HepG2 (cell line): ENCODE data around the gene LRRC45. TPM values are rescaled to one million over a fixed set of nuclear protein-coding genes. Genes with fewer than 3 reads are reported as not detected.

Experiments
- HOXA7 ChIP-seq: sonication (generic); formaldehyde crosslinking; IDR thresholded peaks from 2 replicates; pipeline ENCODE4 v1.8.1; 2022; ENCODE audit warnings: mild to moderate bottlenecking, missing genetic modification reagents, moderate library complexity
- KDM6A ChIP-seq: IDR thresholded peaks from 2 replicates; pipeline ENCODE4 v1.6.1; 2016; ENCODE audit warnings: low read depth
- MAFG ChIP-seq: sonication (generic); formaldehyde crosslinking; IDR thresholded peaks from 2 replicates; pipeline ENCODE4 v1.5.1; 2020; ENCODE audit warnings: mild to moderate bottlenecking, missing genetic modification reagents
- NFE2L1 ChIP-seq: sonication (generic); formaldehyde crosslinking; IDR thresholded peaks from 2 replicates; pipeline ENCODE4 v1.4.0; 2020; ENCODE audit warnings: missing genetic modification reagents, mild to moderate bottlenecking, borderline replicate concordance
- RBFOX2 ChIP-seq: fragments of 200-400 bp; formaldehyde crosslinking; IDR thresholded peaks from 2 replicates; pipeline ENCODE4 v1.6.1; 2017; ENCODE audit warnings: low read depth, mild to moderate bottlenecking, low read length
- RBM22 ChIP-seq: fragments of 200-400 bp; formaldehyde crosslinking; optimal IDR thresholded peaks from 2 replicates; pipeline ENCODE3; 2017; ENCODE audit warnings: mild to moderate bottlenecking, low read length, moderate library complexity
- SIN3B ChIP-seq: fragments of 150-350 bp; IDR thresholded peaks from 2 replicates; pipeline ENCODE4 v1.6.1; 2014; ENCODE audit warnings: low read length
- SIX1 ChIP-seq: sonication (generic); formaldehyde crosslinking; IDR thresholded peaks from 2 replicates; pipeline ENCODE4 v1.4.0; 2020; ENCODE audit warnings: missing genetic modification reagents, borderline replicate concordance
- SIX4 ChIP-seq: sonication (generic); formaldehyde crosslinking; IDR thresholded peaks from 2 replicates; pipeline ENCODE4 v1.4.0; 2020; ENCODE audit warnings: missing genetic modification reagents
- TCF12 ChIP-seq, 2 experiments: fragments of 450-650 bp in 1 of 2; sonication (generic) in 1 of 2; formaldehyde crosslinking in 1 of 2; IDR thresholded peaks; 2 replicates each; pipeline versions ENCODE4 v1.6.1 to v1.8.0; 2017 to 2022; ENCODE audit warnings: antibody characterized with exemption in 1 of 2, mild to moderate bottlenecking in 1 of 2, missing genetic modification reagents in 1 of 2, moderate library complexity in 1 of 2
- TMF1 ChIP-seq: sonication (generic); formaldehyde crosslinking; IDR thresholded peaks from 2 replicates; pipeline ENCODE4 v1.8.1; 2022; ENCODE audit warnings: low read depth, missing genetic modification reagents
- ZFP1 ChIP-seq: IDR thresholded peaks from 2 replicates; pipeline ENCODE4 v1.6.1; 2016
- ZNF230 ChIP-seq: sonication (generic); formaldehyde crosslinking; IDR thresholded peaks from 2 replicates; pipeline ENCODE4 v1.4.0; 2020; ENCODE audit warnings: mild to moderate bottlenecking, missing genetic modification reagents
- ZNF235 ChIP-seq: sonication (generic); formaldehyde crosslinking; IDR thresholded peaks from 2 replicates; pipeline ENCODE4 v1.8.1; 2023; ENCODE audit warnings: mild to moderate bottlenecking, missing genetic modification reagents, borderline replicate concordance
- ZNF577 ChIP-seq: sonication (generic); formaldehyde crosslinking; IDR thresholded peaks from 2 replicates; pipeline ENCODE4 v1.4.0; 2020; ENCODE audit warnings: mild to moderate bottlenecking, low read depth, missing genetic modification reagents, borderline replicate concordance
- ZNF607 ChIP-seq: sonication (generic); formaldehyde crosslinking; IDR thresholded peaks from 2 replicates; pipeline ENCODE4 v1.5.1; 2020; ENCODE audit warnings: missing genetic modification reagents, mild to moderate bottlenecking, borderline replicate concordance
- ZNF775 ChIP-seq: sonication (generic); formaldehyde crosslinking; IDR thresholded peaks from 2 replicates; pipeline ENCODE4 v1.4.0; 2020; ENCODE audit warnings: missing genetic modification reagents, mild to moderate bottlenecking, moderate library complexity, borderline replicate concordance
- ZNF83 ChIP-seq: sonication (generic); formaldehyde crosslinking; IDR thresholded peaks from 2 replicates; pipeline ENCODE4 v1.4.0; 2020; ENCODE audit warnings: missing genetic modification reagents, mild to moderate bottlenecking, borderline replicate concordance
- ZNF891 ChIP-seq: sonication (generic); formaldehyde crosslinking; IDR thresholded peaks from 2 replicates; pipeline ENCODE4 v1.5.0; 2020; ENCODE audit warnings: mild to moderate bottlenecking, missing genetic modification reagents
- polyA plus RNA-seq, 8 experiments: library from polyadenylated mRNA; depleted of rRNA in 3 of 8; stranded (reverse) in 7 of 8; unstranded in 1 of 8; fragments of >200 nt; fragmentation: Illumina TruSeq in 4 of 8; extraction: Trizol in 4 of 8; gene quantifications; 2 replicates each; pipeline versions ENCODE4 v1.2.1 to v1.2.3, GENCODE V29; 2011 to 2016; ENCODE audit warnings: low read depth in 4 of 8, missing spikeins in 1 of 8, mixed read lengths in 1 of 8; ENCODE audit not compliant: insufficient read depth in 1 of 8
- total RNA-seq, 5 experiments: library from RNA; depleted of rRNA; stranded (reverse); fragments of >200 nt; fragmentation: Illumina TruSeq; extraction: Trizol; gene quantifications; 2 replicates each; pipeline ENCODE4 v1.2.3, GENCODE V29; 2016; ENCODE audit warnings: low read depth in 1 of 5
- TF ChIP-seq, protein P1 (sequence below), 2 experiments: IDR thresholded peaks; 2 replicates each; pipeline ENCODE4 v1.6.1; 2011 to 2012; ENCODE audit warnings: low read length in 2 of 2, borderline replicate concordance in 1 of 2, low read depth in 1 of 2, mild to moderate bottlenecking in 1 of 2, moderate library complexity in 1 of 2
- TF ChIP-seq, protein P2 (sequence below): sonication (generic); formaldehyde crosslinking; IDR thresholded peaks from 2 replicates; pipeline ENCODE4 v1.5.1; 2020; ENCODE audit warnings: mild to moderate bottlenecking, missing genetic modification reagents, borderline replicate concordance

LRRC45 gene
- total and polyA plus RNA-seq, 2 of the 13 experiments (the other 11 are each of a cell fraction or from before 2014, with no cell fraction given): 11.6 to 48.1 TPM

DNA sequence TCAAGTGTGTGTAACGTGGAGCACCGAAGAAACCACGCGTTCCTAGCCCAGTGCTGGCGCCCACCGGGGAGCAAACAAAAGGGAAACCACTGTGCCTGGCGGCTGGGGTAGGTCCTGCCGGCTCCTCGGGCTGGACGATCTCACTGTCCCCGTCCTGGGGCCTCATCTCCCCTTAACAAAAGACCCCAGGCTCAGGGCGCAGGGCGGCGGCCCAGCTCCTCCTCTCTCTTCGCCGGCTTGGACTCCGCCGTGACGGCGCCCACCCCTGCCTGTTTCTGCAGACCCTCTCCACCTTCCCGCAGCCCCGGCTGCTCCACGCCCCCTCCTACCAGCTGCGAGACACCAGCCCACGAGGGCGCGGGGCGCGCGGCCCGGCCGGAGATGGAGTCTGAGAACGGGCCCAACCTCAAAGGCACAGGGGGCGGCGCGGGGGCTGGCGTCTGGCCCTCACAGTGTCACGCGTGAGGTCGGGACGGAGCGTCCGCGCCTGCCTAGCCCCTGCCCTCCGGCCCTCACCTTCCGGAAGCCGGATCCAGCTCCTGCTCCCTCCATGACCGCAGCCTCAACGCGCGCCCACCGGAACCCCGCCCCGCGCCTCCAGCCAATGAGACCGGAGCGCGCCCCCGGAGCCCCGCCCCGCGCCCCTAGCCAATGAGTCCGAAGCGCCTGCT is 660 bp upstream of the LRRC45 start, which contains the start of gene CENPX (continued):
- TF ChIP-seq, protein P1, sequence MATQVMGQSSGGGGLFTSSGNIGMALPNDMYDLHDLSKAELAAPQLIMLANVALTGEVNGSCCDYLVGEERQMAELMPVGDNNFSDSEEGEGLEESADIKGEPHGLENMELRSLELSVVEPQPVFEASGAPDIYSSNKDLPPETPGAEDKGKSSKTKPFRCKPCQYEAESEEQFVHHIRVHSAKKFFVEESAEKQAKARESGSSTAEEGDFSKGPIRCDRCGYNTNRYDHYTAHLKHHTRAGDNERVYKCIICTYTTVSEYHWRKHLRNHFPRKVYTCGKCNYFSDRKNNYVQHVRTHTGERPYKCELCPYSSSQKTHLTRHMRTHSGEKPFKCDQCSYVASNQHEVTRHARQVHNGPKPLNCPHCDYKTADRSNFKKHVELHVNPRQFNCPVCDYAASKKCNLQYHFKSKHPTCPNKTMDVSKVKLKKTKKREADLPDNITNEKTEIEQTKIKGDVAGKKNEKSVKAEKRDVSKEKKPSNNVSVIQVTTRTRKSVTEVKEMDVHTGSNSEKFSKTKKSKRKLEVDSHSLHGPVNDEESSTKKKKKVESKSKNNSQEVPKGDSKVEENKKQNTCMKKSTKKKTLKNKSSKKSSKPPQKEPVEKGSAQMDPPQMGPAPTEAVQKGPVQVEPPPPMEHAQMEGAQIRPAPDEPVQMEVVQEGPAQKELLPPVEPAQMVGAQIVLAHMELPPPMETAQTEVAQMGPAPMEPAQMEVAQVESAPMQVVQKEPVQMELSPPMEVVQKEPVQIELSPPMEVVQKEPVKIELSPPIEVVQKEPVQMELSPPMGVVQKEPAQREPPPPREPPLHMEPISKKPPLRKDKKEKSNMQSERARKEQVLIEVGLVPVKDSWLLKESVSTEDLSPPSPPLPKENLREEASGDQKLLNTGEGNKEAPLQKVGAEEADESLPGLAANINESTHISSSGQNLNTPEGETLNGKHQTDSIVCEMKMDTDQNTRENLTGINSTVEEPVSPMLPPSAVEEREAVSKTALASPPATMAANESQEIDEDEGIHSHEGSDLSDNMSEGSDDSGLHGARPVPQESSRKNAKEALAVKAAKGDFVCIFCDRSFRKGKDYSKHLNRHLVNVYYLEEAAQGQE (IDR thresholded peaks at IDR 0.05; ENCODE audit: borderline replicate concordance in 1 of 2, low read depth in 1 of 2, low read length in 2 of 2): peak in 1 of 2 experiments; percentile 30; a peak in 1 of 4 replicates
- TF ChIP-seq TMF1 (CRISPR knock-in tag) (peak; percentile 95), SIN3B (no peak), NFE2L1 (CRISPR knock-in tag) (peak; percentile 77; the same call in 1 of the 2 replicates), ZNF230 (CRISPR knock-in tag) (0 out of 2 replicates have a peak, but pooled peaks have one; percentile 45), ZNF235 (CRISPR knock-in tag) (peak; percentile 69; the same call in 1 of the 2 replicates), RBM22 (no peak), ZNF775 (no peak), SIX1 (CRISPR knock-in tag) (no peak), MAFG (no peak), SIX4 (CRISPR knock-in tag) (no peak), ZNF83 (CRISPR knock-in tag) (no peak), ZNF607 (CRISPR knock-in tag) (no peak), ZFP1 (no peak), ZNF891 (peak; percentile 91), RBFOX2 (peak; percentile 97), TCF12 (IDR thresholded peaks at IDR 0.05) (no peak), TCF12 (CRISPR knock-in tag; IDR thresholded peaks at IDR 0.05) (no peak), ZNF577 (0 out of 2 replicates have a peak, but pooled peaks have one; percentile 79), KDM6A (no peak), HOXA7 (CRISPR knock-in tag) (no peak)
- TF ChIP-seq, protein P2, sequence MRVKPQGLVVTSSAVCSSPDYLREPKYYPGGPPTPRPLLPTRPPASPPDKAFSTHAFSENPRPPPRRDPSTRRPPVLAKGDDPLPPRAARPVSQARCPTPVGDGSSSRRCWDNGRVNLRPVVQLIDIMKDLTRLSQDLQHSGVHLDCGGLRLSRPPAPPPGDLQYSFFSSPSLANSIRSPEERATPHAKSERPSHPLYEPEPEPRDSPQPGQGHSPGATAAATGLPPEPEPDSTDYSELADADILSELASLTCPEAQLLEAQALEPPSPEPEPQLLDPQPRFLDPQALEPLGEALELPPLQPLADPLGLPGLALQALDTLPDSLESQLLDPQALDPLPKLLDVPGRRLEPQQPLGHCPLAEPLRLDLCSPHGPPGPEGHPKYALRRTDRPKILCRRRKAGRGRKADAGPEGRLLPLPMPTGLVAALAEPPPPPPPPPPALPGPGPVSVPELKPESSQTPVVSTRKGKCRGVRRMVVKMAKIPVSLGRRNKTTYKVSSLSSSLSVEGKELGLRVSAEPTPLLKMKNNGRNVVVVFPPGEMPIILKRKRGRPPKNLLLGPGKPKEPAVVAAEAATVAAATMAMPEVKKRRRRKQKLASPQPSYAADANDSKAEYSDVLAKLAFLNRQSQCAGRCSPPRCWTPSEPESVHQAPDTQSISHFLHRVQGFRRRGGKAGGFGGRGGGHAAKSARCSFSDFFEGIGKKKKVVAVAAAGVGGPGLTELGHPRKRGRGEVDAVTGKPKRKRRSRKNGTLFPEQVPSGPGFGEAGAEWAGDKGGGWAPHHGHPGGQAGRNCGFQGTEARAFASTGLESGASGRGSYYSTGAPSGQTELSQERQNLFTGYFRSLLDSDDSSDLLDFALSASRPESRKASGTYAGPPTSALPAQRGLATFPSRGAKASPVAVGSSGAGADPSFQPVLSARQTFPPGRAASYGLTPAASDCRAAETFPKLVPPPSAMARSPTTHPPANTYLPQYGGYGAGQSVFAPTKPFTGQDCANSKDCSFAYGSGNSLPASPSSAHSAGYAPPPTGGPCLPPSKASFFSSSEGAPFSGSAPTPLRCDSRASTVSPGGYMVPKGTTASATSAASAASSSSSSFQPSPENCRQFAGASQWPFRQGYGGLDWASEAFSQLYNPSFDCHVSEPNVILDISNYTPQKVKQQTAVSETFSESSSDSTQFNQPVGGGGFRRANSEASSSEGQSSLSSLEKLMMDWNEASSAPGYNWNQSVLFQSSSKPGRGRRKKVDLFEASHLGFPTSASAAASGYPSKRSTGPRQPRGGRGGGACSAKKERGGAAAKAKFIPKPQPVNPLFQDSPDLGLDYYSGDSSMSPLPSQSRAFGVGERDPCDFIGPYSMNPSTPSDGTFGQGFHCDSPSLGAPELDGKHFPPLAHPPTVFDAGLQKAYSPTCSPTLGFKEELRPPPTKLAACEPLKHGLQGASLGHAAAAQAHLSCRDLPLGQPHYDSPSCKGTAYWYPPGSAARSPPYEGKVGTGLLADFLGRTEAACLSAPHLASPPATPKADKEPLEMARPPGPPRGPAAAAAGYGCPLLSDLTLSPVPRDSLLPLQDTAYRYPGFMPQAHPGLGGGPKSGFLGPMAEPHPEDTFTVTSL (CRISPR knock-in tag): peak; percentile 12; the same call in 1 of the 2 replicates
